ENCODE measurements around the gene SSBP3.
"Not testable (repeated sequence)": the region's sequence is repeated elsewhere in the genome, so short reads cannot be mapped to it uniquely, and the experiment has no call there.

Gene SSBP3

DNA sequence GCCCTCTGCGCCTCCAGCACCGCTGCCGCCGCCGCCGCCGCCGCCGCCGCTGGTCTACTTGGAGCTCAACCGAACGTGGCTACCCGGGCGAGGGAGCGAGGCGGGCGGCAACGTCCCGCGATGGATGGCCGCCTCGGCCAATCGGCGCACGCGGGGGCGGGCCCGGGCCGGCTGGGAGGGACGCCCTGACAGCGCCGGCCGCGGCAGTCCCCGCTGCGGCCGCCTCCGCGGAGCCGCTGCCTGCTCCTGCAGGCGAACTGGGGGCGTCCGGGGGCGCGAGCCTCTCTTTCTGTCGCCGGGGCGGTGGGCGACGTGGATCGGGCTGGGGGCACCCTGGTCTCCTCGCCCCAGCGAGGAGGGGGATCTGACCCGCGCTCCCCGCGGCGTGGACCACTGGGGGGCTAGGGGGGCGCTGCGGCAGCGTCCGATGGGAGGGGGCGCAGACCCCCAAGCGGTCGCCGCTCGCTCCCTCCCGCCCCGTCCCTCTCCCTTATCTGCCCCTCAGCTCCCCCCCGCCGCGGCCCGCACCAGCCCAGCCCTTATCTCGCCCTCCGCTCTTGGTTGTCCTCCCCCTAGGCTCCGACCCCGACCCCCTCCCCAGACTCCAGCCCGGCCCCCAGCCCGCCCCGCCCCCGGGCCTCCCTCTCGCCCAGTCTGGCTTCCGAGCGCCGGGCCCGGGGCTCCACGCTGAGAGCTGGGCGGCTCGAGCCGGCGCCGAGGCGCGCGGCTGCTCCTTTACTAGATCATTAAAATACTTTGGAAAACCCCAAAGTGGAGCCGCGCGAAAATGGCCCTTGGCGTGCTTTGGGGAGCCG lies at the start of gene SSBP3:
Gene SSBP3, minus strand, starts transcription at position 56 of the 815 bp plus-strand sequence.
- DNase-seq (ENCODE audit: low read depth): peak; percentile 88

GRCh38 chr1:54453509-54453908 lies 47.3 kb upstream of the SSBP3 start:
- no peak for DNase-seq (ENCODE audit: low read depth)

DNA sequence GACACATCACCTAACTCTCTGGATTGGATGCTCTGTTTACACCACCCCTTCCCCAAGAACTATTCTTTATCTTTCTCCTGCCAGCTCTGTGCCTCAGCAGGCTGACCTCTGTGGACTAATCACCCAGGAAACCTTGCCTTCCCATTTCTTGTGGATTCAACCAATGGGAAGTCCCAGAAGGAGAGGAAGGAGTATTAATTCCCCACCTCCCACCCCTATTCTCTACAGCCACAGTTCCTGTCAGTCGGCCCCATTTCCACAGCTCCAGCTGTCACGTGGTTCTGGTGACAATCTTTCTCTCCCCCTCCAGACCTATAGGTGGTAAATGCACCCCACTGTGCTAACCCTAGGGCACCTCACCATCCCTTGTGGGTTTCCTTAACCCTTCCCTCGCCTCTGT lies 46.8 kb upstream of the SSBP3 start:
- DNase-seq (ENCODE audit: low read depth): no peak

DNA sequence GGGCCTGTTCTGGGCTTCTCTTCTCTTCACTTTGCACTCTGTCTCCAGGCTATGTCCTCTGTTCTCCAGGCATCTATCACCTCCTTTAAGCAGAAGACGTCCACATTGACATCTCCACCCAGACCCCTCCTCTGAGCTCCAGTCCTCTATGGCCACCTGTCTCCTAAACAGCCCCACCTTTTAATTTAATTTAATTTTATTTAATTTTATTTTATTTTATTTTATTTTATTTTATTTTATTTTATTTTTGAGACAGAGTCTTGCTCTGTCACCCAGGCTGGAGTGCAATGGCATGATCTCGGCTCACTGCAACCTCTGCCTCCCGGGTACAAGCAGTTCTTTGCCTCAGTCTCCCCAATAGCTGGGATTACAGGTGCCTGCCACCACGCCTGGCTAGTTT lies 43.2 kb upstream of the SSBP3 start:
- DNase-seq (ENCODE audit: low read depth): not testable (repeated sequence)

DNA sequence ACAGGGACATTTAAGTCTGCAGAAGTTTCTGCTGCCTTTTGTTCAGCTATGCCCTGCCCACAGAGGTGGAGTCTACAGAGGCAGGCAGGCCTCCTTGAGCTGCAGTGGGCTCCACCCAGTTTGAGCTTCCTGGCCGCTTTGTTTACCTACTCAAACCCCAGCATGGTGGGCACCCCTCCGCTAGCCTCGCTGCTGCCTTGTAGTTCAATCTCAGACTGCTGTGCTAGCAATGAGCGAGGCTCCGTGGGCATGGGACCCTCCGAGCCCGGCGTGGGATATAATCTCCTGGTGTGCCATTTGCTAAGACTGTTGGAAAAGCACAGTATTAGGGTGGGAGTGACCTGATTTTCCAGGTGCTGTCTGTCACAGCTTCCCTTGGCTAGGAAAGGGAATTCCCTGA lies 42.6 kb upstream of the SSBP3 start:
- DNase-seq (ENCODE audit: low read depth): not testable (repeated sequence)

- not testable (repeated sequence) for DNase-seq (ENCODE audit: low read depth)
Measured at GRCh38 chr1:54447081-54447480, 40.9 kb upstream of the SSBP3 start.

DNA sequence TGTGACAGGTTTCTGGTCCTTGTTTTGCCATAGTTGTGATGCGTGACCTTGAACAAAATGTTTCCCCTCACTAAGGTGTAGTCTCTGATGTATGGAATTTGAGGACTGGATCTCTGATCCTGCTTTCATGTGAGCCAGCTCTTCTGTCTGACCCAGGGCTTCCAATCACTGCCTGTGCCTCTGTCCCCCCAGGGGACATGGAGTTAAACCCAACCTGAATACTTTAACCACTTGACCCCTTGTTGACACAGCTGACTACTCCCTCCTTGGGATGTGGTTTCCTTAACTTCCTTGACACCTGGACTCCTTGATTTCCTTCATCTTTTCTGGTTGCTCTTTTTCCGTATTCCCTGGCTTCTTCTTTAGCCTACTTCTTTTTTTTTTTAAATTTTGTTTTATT lies 36.0 kb upstream of the SSBP3 start:
- DNase-seq (ENCODE audit: low read depth): no peak

- no peak for DNase-seq (ENCODE audit: low read depth)
Measured at GRCh38 chr1:54439550-54440223, 33.5 kb upstream of the SSBP3 start.

- no peak for DNase-seq (ENCODE audit: low read depth)
Measured at GRCh38 chr1:54437783-54438182, 31.6 kb upstream of the SSBP3 start.

DNA sequence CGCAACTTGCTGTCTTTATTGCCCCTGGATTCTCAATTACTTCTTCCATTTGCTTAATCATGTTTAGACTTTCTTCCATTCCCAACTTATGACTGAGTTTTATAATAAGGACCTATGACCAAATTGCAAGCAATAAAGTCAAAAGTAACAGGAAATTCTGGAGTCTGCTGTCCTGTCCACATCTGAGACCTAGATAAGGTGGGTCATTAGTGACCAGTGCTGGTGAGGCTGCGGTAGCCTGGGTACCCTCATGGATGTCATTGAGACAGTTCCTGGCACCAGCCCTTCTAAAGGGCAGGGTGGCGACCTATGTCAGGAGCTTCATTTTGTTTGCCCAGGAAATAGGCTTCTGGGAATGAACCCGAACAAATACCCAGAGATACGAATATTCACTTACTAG lies 30.6 kb upstream of the SSBP3 start:
- no peak for DNase-seq (ENCODE audit: low read depth)

GRCh38 chr1:54429838-54430237 lies 23.6 kb upstream of the SSBP3 start:
- DNase-seq (ENCODE audit: low read depth): no peak

DNA sequence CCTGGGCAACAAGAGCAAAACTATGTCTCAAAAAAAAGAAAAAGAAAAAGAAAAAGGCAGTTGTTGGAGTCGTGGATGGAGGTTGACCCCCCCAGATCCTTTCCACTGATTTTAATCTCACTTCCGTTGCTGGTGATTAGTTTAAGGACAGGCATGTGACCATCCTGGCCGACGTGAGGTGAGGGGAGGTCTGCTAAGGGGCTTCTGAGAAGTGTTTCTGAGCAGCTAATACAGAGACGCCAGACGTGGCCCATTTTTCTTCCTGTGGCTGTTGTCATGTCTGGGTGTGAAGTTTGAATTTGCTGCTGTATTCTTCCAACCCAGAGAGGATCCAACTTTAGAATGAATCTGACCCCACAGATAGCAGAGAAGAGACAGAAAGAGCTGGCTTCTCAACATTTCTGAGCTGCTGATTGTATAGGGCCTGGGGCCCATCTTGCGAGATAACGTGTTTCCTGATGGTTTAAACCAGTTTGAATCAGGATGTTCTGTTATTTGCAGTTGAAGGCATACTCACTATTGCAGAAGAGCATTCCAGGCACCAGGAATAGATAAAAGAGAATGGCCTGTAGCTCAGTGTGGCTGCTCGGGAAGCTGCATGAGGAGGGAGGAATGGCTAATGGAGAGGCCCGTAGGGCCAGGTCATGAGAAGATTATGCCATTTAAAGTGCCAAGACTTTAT lies 22.8 kb upstream of the SSBP3 start:
- DNase-seq (ENCODE audit: low read depth): no peak

DNA sequence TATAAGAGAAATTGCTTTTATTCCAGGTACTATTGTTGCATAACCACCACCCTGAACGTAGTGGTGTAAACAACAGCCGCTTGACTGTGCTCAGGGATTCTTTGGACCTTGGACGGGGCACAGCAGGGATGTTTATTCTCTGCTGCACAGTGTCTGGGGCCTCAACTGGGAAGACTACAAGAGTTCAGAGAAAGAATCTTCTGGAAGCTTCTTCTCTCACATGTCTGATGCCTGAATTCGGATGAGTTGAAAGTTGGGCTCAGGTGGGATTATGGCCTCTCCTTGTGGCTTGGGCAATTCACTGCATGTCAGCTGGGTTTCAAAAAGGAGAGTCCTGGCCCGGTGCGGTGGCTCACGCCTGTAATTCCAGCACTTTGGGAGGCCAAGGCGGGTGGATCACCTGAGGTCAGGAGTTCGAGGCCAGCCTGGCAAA lies 19.0 kb upstream of the SSBP3 start:
- no peak for DNase-seq (ENCODE audit: low read depth)

DNA sequence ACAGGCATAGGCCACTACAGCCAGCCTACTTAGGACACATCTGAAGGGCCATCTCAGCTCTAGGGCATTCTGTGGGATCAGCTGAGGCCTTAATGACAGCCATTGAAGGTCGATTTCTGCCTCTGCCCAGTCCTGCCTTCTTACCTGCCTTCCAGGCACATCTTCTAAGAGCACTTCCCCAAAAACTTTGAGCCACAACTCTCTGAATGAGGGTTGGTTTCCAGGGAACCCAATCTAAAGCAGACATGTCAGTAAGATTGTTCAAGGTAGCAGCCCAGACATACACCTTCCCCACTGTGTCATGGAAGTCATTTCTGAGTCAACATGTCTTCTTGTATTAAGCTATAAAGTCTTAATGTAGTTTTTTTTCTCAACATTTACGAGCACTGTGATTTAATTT lies 18.2 kb upstream of the SSBP3 start:
- DNase-seq (ENCODE audit: low read depth): no peak

DNA sequence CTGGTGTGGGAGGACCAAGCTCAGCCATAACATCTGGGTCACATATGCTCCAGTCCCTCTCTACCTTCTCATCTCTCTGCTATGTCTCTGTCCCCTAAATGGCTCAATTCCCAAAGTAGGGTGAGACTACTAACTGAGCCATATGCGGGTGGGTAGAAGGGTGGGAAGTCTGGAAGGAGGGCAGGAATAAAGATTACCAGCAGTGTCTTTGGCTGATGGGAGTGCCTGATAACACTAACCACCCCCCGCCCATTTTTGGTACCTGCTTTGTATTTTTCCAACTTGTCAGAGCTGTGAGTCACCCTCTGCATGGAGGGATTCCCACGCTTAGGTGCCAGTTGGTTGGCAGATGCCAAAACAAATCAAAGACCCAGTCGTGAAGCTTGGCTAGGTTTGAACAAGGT lies 14.9 kb upstream of the SSBP3 start:
- DNase-seq (ENCODE audit: low read depth): no peak

DNA sequence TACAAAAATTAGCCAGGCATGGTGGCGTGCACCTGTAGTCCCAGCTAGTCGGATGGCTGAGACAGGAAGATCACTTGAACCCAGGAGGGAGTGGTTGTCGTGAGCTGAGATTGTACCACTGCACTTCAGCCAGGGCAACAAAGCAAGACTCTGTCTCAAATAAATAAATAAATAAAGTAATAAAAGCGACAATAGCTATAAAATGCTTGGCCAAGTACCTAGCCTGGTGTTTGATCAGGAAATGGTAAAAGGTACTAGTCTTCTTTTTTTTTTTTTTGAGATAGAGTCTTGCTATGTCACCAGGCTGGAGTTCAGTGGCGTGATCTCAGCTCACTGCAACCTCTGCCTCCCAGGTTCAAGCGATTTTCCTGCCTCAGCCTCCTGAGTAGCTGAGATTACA lies 12.4 kb upstream of the SSBP3 start:
- DNase-seq (ENCODE audit: low read depth): not testable (repeated sequence)

DNA sequence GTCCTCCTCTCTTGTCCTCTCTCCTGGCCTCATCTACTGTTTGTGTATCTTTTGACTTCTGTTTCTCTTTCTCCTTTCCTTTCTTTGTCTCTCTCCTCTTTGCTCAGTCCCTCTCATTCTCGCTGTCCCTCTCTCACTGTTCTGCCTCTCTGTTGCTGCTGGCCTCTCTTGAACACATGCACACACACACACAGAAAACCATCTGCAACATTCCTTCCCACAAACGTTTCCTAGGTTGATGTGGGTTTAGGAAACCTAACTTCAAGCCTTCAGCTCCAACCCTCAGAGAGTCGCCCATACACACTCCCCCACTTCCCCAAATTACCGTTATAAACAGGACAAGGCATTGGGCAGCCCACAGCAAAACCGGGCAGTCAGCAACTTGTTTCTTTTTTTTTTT lies 10.9 kb upstream of the SSBP3 start:
- DNase-seq (ENCODE audit: low read depth): no peak

GRCh38 chr1:54416435-54416834 lies 10.2 kb upstream of the SSBP3 start:
- no peak for DNase-seq (ENCODE audit: low read depth)

- DNase-seq (ENCODE audit: low read depth): no peak
Measured at GRCh38 chr1:54415991-54416390, 9.8 kb upstream of the SSBP3 start.

DNA sequence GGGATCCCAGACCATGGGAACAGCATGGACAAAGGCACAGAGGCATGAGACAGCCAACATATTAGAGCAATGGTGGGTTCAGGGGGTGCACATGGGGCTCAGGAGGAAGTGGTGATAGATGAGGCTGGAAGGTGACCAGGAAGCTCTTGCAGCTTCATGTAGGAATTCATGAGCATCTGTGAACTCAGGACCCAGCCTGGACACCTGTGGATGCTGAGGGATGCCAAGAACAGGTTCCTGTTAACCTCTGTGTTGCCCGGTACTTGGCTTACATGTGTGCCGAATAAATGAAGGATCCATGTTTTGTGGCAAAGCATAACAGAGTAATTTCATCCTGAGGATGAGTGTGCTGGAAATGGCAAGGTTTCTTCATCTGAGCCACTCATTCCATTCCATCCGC lies 9.3 kb upstream of the SSBP3 start:
- no peak for DNase-seq (ENCODE audit: low read depth)

DNA sequence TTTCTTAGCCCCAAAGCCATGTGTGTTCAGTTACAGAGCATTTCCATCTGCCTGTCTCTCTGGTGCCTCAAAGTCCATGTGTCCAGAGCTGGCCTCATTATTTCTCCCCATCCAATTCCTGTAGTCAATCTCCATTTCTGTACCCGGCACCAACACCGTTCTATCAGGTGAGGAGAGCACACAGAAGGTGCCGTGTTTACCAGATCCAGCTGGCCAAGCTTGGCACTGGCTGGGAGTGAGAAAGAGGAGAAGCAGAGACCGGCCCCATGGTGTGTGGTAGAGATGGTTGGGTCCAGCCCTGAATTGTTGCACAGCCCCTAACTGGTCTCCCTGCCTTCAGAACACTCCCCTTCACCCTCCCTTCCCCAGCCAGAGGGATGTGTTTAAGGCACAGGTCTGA lies 7.5 kb upstream of the SSBP3 start:
- no peak for DNase-seq (ENCODE audit: low read depth)

DNA sequence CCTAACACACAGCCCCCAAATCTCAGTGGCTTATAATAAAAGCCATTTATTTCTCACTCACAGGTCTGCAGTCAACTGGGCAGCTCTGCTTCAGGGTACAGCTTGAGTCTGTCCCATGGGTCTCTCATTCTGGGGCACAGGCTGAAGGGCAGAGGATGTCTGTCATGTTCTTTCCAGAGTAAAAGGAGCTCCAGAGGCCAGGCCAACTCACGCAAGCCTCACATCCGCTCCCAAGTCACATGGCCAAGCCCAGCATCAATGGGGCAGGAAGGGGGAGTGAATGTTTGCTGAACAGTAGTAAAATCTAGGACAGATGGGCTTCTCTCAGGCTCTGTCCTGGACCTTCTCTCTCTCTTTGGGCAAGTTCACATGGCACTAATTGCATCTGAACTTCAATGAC lies 7.1 kb upstream of the SSBP3 start:
- no peak for DNase-seq (ENCODE audit: low read depth)

- DNase-seq (ENCODE audit: low read depth): no peak
Measured at GRCh38 chr1:54410359-54410758, 4.2 kb upstream of the SSBP3 start.

Measured in activated T-cell treated with anti-CD3 and anti-CD28 coated beads for 24 hours (primary cell).